ENCODE measurements around the gene GCC2.
"Not testable (repeated sequence)": the region's sequence is repeated elsewhere in the genome, so short reads cannot be mapped to it uniquely, and the experiment has no call there.

- TF ChIP-seq POLR2AphosphoS5 (IDR thresholded peaks at IDR 0.05; ENCODE audit: low read depth); ZNF331 (CRISPR knock-in tag; IDR thresholded peaks at IDR 0.05; ENCODE audit: low read depth); EZH2 (IDR thresholded peaks at IDR 0.05; ENCODE audit: low read depth, unreplicated experiment); ETS1 (IDR thresholded peaks at IDR 0.05); CREB1 (CRISPR knock-in tag; IDR thresholded peaks at IDR 0.05; ENCODE audit: low read depth); EZH2phosphoT487 (IDR thresholded peaks at IDR 0.05; ENCODE audit: unreplicated experiment); NANOG (IDR thresholded peaks at IDR 0.05; ENCODE audit: borderline replicate concordance); JUNB (IDR thresholded peaks at IDR 0.05; ENCODE audit: unreplicated experiment): not testable (repeated sequence)
- TF ChIP-seq, protein P1, sequence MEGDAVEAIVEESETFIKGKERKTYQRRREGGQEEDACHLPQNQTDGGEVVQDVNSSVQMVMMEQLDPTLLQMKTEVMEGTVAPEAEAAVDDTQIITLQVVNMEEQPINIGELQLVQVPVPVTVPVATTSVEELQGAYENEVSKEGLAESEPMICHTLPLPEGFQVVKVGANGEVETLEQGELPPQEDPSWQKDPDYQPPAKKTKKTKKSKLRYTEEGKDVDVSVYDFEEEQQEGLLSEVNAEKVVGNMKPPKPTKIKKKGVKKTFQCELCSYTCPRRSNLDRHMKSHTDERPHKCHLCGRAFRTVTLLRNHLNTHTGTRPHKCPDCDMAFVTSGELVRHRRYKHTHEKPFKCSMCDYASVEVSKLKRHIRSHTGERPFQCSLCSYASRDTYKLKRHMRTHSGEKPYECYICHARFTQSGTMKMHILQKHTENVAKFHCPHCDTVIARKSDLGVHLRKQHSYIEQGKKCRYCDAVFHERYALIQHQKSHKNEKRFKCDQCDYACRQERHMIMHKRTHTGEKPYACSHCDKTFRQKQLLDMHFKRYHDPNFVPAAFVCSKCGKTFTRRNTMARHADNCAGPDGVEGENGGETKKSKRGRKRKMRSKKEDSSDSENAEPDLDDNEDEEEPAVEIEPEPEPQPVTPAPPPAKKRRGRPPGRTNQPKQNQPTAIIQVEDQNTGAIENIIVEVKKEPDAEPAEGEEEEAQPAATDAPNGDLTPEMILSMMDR (conservative IDR thresholded peaks at IDR 0.05; ENCODE audit: low read depth in 2 of 2): not testable (repeated sequence)
- TF ChIP-seq, protein P2, sequence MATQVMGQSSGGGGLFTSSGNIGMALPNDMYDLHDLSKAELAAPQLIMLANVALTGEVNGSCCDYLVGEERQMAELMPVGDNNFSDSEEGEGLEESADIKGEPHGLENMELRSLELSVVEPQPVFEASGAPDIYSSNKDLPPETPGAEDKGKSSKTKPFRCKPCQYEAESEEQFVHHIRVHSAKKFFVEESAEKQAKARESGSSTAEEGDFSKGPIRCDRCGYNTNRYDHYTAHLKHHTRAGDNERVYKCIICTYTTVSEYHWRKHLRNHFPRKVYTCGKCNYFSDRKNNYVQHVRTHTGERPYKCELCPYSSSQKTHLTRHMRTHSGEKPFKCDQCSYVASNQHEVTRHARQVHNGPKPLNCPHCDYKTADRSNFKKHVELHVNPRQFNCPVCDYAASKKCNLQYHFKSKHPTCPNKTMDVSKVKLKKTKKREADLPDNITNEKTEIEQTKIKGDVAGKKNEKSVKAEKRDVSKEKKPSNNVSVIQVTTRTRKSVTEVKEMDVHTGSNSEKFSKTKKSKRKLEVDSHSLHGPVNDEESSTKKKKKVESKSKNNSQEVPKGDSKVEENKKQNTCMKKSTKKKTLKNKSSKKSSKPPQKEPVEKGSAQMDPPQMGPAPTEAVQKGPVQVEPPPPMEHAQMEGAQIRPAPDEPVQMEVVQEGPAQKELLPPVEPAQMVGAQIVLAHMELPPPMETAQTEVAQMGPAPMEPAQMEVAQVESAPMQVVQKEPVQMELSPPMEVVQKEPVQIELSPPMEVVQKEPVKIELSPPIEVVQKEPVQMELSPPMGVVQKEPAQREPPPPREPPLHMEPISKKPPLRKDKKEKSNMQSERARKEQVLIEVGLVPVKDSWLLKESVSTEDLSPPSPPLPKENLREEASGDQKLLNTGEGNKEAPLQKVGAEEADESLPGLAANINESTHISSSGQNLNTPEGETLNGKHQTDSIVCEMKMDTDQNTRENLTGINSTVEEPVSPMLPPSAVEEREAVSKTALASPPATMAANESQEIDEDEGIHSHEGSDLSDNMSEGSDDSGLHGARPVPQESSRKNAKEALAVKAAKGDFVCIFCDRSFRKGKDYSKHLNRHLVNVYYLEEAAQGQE (IDR thresholded peaks at IDR 0.05; ENCODE audit: unreplicated experiment): not testable (repeated sequence)
Observed at GRCh38 chr2:108514478-108514877, 65.5 kb downstream of the GCC2 start.
